Mesenchymal stem cell (in vitro differentiated cells and primary cell): ENCODE measurements around the gene ADGB.
"Not testable (repeated sequence)": the region's sequence is repeated elsewhere in the genome, so short reads cannot be mapped to it uniquely, and the experiment has no call there.

Experiments used
- DNase-seq: peaks from one replicate; pipeline ENCODE4 v3.0.0-alpha.2; 2013
- H2AFZ ChIP-seq: one replicate; pipeline ENCODE4 v1.6.1; 2013; ENCODE audit warnings: low read depth, mild to moderate bottlenecking, control low read depth, inconsistent platforms, low read length, moderate library complexity
- H2AK5ac ChIP-seq: 2 replicates; pipeline ENCODE4 v1.6.1; 2013; ENCODE audit warnings: low read length, moderate library complexity, mild to moderate bottlenecking, inconsistent platforms; ENCODE audit not compliant: severe bottlenecking
- H2BK120ac ChIP-seq: one replicate; pipeline ENCODE4 v1.6.1; 2013; ENCODE audit warnings: low read depth, mild to moderate bottlenecking, inconsistent platforms, low read length, moderate library complexity
- H2BK12ac ChIP-seq, 2 experiments: one replicate each; pipeline ENCODE4 v1.6.1; 2013; ENCODE audit warnings: inconsistent platforms in 2 of 2, low read length in 2 of 2, mild to moderate bottlenecking in 2 of 2, moderate library complexity in 2 of 2, control low read depth in 1 of 2
- H2BK15ac ChIP-seq: one replicate; pipeline ENCODE4 v1.6.1; 2013; ENCODE audit warnings: mild to moderate bottlenecking, low read depth, inconsistent platforms; ENCODE audit not compliant: poor library complexity, severe bottlenecking
- H2BK5ac ChIP-seq: 2 replicates; pipeline ENCODE4 v1.6.1; 2013; ENCODE audit warnings: low read depth, mild to moderate bottlenecking, low read length, control low read depth, inconsistent platforms; ENCODE audit not compliant: poor library complexity, severe bottlenecking
- H3K14ac ChIP-seq, 2 experiments: one replicate each; pipeline ENCODE4 v1.6.1; 2013; ENCODE audit warnings: inconsistent platforms in 2 of 2, low read length in 2 of 2, control low read depth in 1 of 2, mild to moderate bottlenecking in 1 of 2, moderate library complexity in 1 of 2
- H3K18ac ChIP-seq, 2 experiments: one replicate each; pipeline ENCODE4 v1.6.1; 2013; ENCODE audit warnings: inconsistent platforms in 2 of 2, low read length in 2 of 2, control low read depth in 1 of 2, low read depth in 1 of 2, mild to moderate bottlenecking in 1 of 2
- H3K23ac ChIP-seq, 2 experiments: one replicate each; pipeline ENCODE4 v1.6.1; 2013; ENCODE audit warnings: inconsistent platforms in 2 of 2, low read length in 2 of 2, mild to moderate bottlenecking in 2 of 2, moderate library complexity in 2 of 2, control low read depth in 1 of 2
- H3K27ac ChIP-seq: 2 replicates; pipeline ENCODE4 v1.5.1; 2013; ENCODE audit warnings: mild to moderate bottlenecking, moderate library complexity, low read length, control low read depth, inconsistent platforms; ENCODE audit not compliant: poor library complexity, severe bottlenecking
- H3K27me3 ChIP-seq, 2 experiments: 2 replicates each; pipeline versions ENCODE4 v1.6.1 to v1.7.0; 2013; ENCODE audit warnings: low read length in 2 of 2, mild to moderate bottlenecking in 2 of 2, moderate library complexity in 2 of 2, control low read depth in 1 of 2, inconsistent platforms in 1 of 2; ENCODE audit not compliant: control insufficient read depth in 1 of 2, insufficient read depth in 1 of 2
- H3K36me3 ChIP-seq, 2 experiments: 2 replicates each; pipeline versions ENCODE4 v1.6.1 to v1.7.0; 2013; ENCODE audit warnings: low read length in 2 of 2, control low read depth in 1 of 2, inconsistent platforms in 1 of 2, low read depth in 1 of 2, mild to moderate bottlenecking in 1 of 2; ENCODE audit not compliant: insufficient read depth in 2 of 2, control insufficient read depth in 1 of 2
- H3K4ac ChIP-seq, 2 experiments: one replicate each; pipeline ENCODE4 v1.6.1; 2013; ENCODE audit warnings: inconsistent platforms in 2 of 2, low read length in 2 of 2, mild to moderate bottlenecking in 2 of 2, moderate library complexity in 2 of 2, control low read depth in 1 of 2, low read depth in 1 of 2
- H3K4me1 ChIP-seq: 2 replicates; pipeline ENCODE4 v1.6.1; 2013; ENCODE audit warnings: low read depth, low read length, control low read depth; ENCODE audit not compliant: control insufficient read depth, insufficient read depth
- H3K4me2 ChIP-seq: 2 replicates; pipeline ENCODE4 v1.6.1; 2013; ENCODE audit warnings: low read length, mild to moderate bottlenecking, inconsistent platforms; ENCODE audit not compliant: poor library complexity, severe bottlenecking
- H3K4me3 ChIP-seq, 2 experiments: 2 replicates each; pipeline versions ENCODE4 v1.5.1 to v1.7.0; 2013; ENCODE audit warnings: low read length in 2 of 2, mild to moderate bottlenecking in 2 of 2, control low read depth in 1 of 2, low read depth in 1 of 2; ENCODE audit not compliant: insufficient read depth in 1 of 2
- H3K79me1 ChIP-seq: replicated peaks from 2 replicates; pipeline ENCODE4 v1.6.1; 2013; ENCODE audit warnings: mild to moderate bottlenecking, control low read depth, low read length, inconsistent platforms; ENCODE audit not compliant: poor library complexity, severe bottlenecking
- H3K9ac ChIP-seq: 2 replicates; pipeline ENCODE4 v1.7.0; 2013; ENCODE audit warnings: mild to moderate bottlenecking, low read length, moderate library complexity
- H3K9me3 ChIP-seq: 2 replicates; pipeline ENCODE4 v1.7.0; 2013; ENCODE audit warnings: mild to moderate bottlenecking, low read length; ENCODE audit not compliant: control insufficient read depth
- H4K8ac ChIP-seq: one replicate; pipeline ENCODE4 v1.6.1; 2013; ENCODE audit warnings: inconsistent platforms, mild to moderate bottlenecking, low read length, moderate library complexity
- H4K91ac ChIP-seq: one replicate; pipeline ENCODE4 v1.6.1; 2013; ENCODE audit warnings: mild to moderate bottlenecking, low read length, inconsistent platforms
- WGBS: methylation state at CpG from one replicate; pipeline ENCODE4 v1.1.7; 2013; ENCODE audit warnings: mixed read lengths; 5-methylcytosine and 5-hydroxymethylcytosine counted together

Gene ADGB

GRCh38 chr6:146560607-146561006 lies 38.2 kb upstream of the ADGB start:
- Histone ChIP-seq H3K9ac (no peak overlapping the region), H2BK12ac (no peak overlapping the region), H2AFZ (no peak overlapping the region), H3K27me3 (no peaks in the 10 kb centered on the region), H2BK120ac (no peak overlapping the region), H3K36me3 (peaks cover 0 to 9% of the 10 kb centered on the region in 2 experiments), H2AK5ac (no peak overlapping the region), H3K14ac (no peak overlapping the region), H3K23ac (no peak overlapping the region), H3K18ac (no peak overlapping the region), H4K91ac (no peak overlapping the region), H4K8ac (no peak overlapping the region), H3K27ac (no peak overlapping the region), H3K4me3 (no peak overlapping the region), H3K4me1 (no peaks in the 10 kb centered on the region), H3K79me1 (peaks cover 1% of the 10 kb centered on the region), H3K4ac (no peak overlapping the region), H2BK5ac (no peak overlapping the region), H3K4me2 (no peak overlapping the region), H3K9me3 (no peaks in the 10 kb centered on the region), H2BK15ac (no peak overlapping the region)
- whole genome bisulfite sequencing, result no CpG with 5 or more reads among the region's 1 CpG
- DNase-seq, result no peak

- H3K79me1 ChIP-seq, H2BK12ac ChIP-seq, H3K4me1 ChIP-seq, H2BK15ac ChIP-seq, H4K8ac ChIP-seq, DNase-seq, H3K4me2 ChIP-seq, H3K9ac ChIP-seq, H3K4me3 ChIP-seq, H3K36me3 ChIP-seq, H3K27me3 ChIP-seq, H3K14ac ChIP-seq, H3K9me3 ChIP-seq, H2BK120ac ChIP-seq, H3K23ac ChIP-seq, H2BK5ac ChIP-seq, H3K4ac ChIP-seq, H2AFZ ChIP-seq, H2AK5ac ChIP-seq, H3K27ac ChIP-seq, H3K18ac ChIP-seq, H4K91ac ChIP-seq: not testable (repeated sequence)
- WGBS, result 68% methylated on average over 2 of the region's 2 CpGs
Measured at GRCh38 chr6:146566661-146567060, 32.1 kb upstream of the ADGB start.

- not testable (repeated sequence) for H3K27me3 ChIP-seq, H3K18ac ChIP-seq, DNase-seq, H2AK5ac ChIP-seq, H3K4me2 ChIP-seq, H2BK15ac ChIP-seq, H2AFZ ChIP-seq, H3K36me3 ChIP-seq, H3K79me1 ChIP-seq, H2BK5ac ChIP-seq, H3K14ac ChIP-seq, H4K8ac ChIP-seq, H4K91ac ChIP-seq, H3K9me3 ChIP-seq, H3K23ac ChIP-seq, H3K27ac ChIP-seq, H3K4me3 ChIP-seq, H3K9ac ChIP-seq, H3K4ac ChIP-seq, H2BK12ac ChIP-seq, H2BK120ac ChIP-seq, H3K4me1 ChIP-seq
- WGBS, result 96% methylated on average over 3 of the region's 3 CpGs
Measured at GRCh38 chr6:146568619-146569018, 30.2 kb upstream of the ADGB start.

- Histone ChIP-seq H4K91ac (no peak overlapping the region), H2AFZ (no peak overlapping the region), H3K4me3 (no peak overlapping the region), H3K4ac (no peak overlapping the region), H3K4me2 (no peak overlapping the region), H3K4me1 (no peaks in the 10 kb centered on the region), H3K18ac (no peak overlapping the region), H2BK120ac (no peak overlapping the region), H3K36me3 (no peaks in the 10 kb centered on the region), H3K14ac (no peak overlapping the region), H3K79me1 (no peaks in the 10 kb centered on the region), H3K27me3 (no peaks in the 10 kb centered on the region), H2AK5ac (no peak overlapping the region), H4K8ac (no peak overlapping the region), H3K27ac (no peak overlapping the region), H2BK5ac (no peak overlapping the region), H3K9me3 (peaks cover 6% of the 10 kb centered on the region), H3K9ac (no peak overlapping the region), H3K23ac (no peak overlapping the region), H2BK15ac (no peak overlapping the region), H2BK12ac (no peak overlapping the region)
- DNase-seq, result no peak
- WGBS, result no CpG with 5 or more reads among the region's 1 CpG
Measured at GRCh38 chr6:146574211-146574610, 24.6 kb upstream of the ADGB start.
